Skeletal muscle satellite cell (primary cell): Measurements from ENCODE around the gene CAMK2N2. TPM values are rescaled to one million over a fixed set of nuclear protein-coding genes. Genes with fewer than 3 reads are reported as not detected.

Experiments
- H3K27me3 ChIP-seq: 2 replicates; pipeline ENCODE4 v1.7.0; 2013; ENCODE audit warnings: low read length; ENCODE audit not compliant: control insufficient read depth, insufficient read depth
- H3K36me3 ChIP-seq: 2 replicates; pipeline ENCODE4 v1.7.0; 2013; ENCODE audit warnings: mild to moderate bottlenecking, control low read depth, low read length; ENCODE audit not compliant: insufficient read depth
- H3K4me1 ChIP-seq: 2 replicates; pipeline ENCODE4 v1.7.0; 2013; ENCODE audit warnings: low read length; ENCODE audit not compliant: control insufficient read depth, insufficient read depth
- H3K4me2 ChIP-seq: 2 replicates; pipeline ENCODE4 v1.7.0; 2013; ENCODE audit warnings: mild to moderate bottlenecking, low read length
- H3K4me3 ChIP-seq: 2 replicates; pipeline ENCODE4 v1.7.0; 2013; ENCODE audit warnings: low read length
- H3K9ac ChIP-seq: 2 replicates; pipeline ENCODE4 v1.7.0; 2013; ENCODE audit warnings: mild to moderate bottlenecking, low read depth, low read length, moderate library complexity
- H3K9me3 ChIP-seq: replicated peaks from 2 replicates; pipeline ENCODE4 v1.7.0; 2013; ENCODE audit warnings: mild to moderate bottlenecking, control low read depth, low read length
- small RNA-seq: library from RNA; depleted of rRNA; stranded (forward); fragments of <200 nt; gene quantifications from one replicate; pipeline ENCODE3, GENCODE V24; 2012

Gene CAMK2N2

DNA sequence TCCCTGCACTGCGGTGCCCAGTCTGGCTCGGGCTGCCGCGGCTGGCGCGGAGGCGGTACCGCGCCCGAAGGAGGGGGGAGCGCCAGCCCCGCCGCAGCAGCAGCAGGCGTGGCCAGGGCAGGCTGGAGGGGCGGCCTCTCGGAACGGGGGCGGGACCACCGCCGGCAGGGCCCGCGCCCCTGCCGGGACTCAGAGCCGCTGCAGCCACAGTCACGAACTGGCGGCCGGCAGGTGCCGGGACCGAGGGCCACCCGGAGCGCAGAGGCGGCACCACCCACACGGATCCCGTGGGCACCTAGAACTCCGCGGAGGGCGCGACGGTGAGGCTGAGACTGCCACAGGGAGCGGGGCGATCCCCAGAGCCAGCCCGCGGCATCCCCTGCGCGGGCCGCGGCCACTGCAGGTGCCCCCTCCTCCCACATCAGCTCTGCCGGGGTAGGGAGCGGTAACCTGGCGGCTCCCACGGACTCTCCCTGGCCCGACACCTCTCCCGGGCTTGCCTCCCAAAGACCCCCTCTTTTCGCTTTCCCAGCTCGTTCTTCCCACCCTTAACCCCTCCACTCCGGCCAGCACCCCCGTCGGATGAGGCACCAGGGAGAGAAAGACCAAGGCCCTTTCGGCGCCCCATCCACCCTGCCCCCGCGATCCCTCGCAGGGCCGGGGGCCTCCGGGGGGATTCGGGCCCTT is 31.8 kb downstream of the CAMK2N2 start, which contains the start of gene VWA5B2:
Gene VWA5B2 (plus strand): TSS at position 192 of the 687 bp plus-strand sequence. CDS start 944 bp downstream, outside the sequence.
- H3K9me3 ChIP-seq, result no peaks in the 10 kb centered on the region
- H3K27me3 ChIP-seq, result peaks cover 68% of the 10 kb centered on the region
- H3K4me2 ChIP-seq, result peak within 1 kb of the TSS; percentile 86
- peak within 1 kb of the TSS; percentile 65 for H3K4me3 ChIP-seq
- peaks cover 19% of the 10 kb centered on the region for H3K4me1 ChIP-seq
- no peaks in the 10 kb centered on the region for H3K36me3 ChIP-seq
- H3K9ac ChIP-seq, result no peak within 1 kb of the TSS

DNA sequence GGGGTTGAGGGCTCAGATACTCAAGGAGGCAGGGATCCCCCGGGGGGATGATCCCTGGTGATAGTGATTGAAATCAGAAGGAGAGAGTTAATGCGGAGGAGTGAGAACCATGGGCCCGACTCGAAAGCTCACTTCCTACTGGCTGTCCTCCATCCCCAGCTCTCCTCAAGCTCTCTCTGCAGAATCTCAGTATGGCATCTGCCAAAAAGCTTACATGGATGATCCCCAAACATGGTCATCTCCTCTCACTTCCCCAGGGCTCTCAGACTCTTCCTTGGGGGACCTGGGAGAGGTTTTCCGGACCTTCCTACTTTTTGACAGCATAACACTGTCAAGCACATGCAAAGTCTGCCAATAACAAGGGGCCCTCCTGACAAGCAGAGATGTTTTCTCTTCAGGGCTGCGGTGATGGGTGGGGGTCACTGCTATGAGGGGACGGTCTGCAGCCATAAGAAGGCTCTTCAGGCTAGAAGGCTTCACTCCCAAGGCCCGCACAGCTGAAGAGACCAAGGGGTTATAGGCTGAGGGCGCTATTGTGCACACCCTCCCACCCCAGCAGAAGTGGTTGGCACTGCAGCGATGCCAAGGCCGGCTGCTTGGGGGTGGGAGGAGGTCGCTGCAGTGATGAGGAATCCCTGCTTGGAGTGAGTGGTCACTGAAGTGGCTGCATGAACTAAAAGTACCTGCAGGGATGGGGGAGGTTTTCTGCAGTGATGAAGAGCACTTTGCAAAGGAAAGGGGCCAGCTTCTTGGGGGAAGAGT is 32.8 kb downstream of the CAMK2N2 start:
- Histone ChIP-seq H3K4me2 (no peak overlapping the region), H3K4me3 (no peak overlapping the region), H3K4me1 (peaks cover 11% of the 10 kb centered on the region), H3K9me3 (no peaks in the 10 kb centered on the region), H3K27me3 (peaks cover 76% of the 10 kb centered on the region), H3K36me3 (no peaks in the 10 kb centered on the region), H3K9ac (no peak overlapping the region)

- Histone ChIP-seq H3K36me3 (no peaks in the 10 kb centered on the region), H3K4me2 (no peak overlapping the region), H3K9me3 (no peaks in the 10 kb centered on the region), H3K4me3 (no peak overlapping the region), H3K27me3 (peaks cover 70% of the 10 kb centered on the region), H3K4me1 (peaks cover 11% of the 10 kb centered on the region), H3K9ac (no peak overlapping the region)
These were observed 33.8 kb downstream of the CAMK2N2 start for GRCh38 chr3:184227481-184227935.

DNA sequence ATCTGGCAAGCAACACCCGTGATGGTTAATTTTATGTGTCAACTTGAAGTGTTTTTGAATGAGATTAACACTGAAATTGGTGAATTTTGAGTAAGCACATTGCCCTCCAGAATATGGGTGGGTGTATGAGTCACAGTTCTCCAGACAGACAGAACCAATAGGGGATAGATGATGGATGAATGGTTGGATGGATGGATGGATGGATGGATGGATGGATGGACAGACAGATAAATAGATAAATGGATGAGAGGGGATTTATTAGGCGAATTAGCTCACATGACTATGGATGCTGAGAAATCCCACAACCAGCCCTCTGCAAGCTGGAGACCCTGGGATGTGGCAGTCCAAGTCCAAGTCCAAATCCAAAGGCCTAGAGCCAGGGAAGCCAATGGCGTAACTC is 37.4 kb downstream of the CAMK2N2 start:
- peaks cover 37% of the 10 kb centered on the region for H3K27me3 ChIP-seq
- no peak overlapping the region for H3K4me2 ChIP-seq
- no peak overlapping the region for H3K4me3 ChIP-seq
- H3K9me3 ChIP-seq, result no peaks in the 10 kb centered on the region
- H3K4me1 ChIP-seq, result peaks cover 2% of the 10 kb centered on the region
- H3K9ac ChIP-seq, result no peak overlapping the region
- no peaks in the 10 kb centered on the region for H3K36me3 ChIP-seq

- H3K9ac ChIP-seq, result no peak overlapping the region
- no peaks in the 10 kb centered on the region for H3K9me3 ChIP-seq
- H3K4me1 ChIP-seq, result no peaks in the 10 kb centered on the region
- H3K36me3 ChIP-seq, result no peaks in the 10 kb centered on the region
- H3K4me3 ChIP-seq, result no peak overlapping the region
- H3K27me3 ChIP-seq, result peaks cover 32% of the 10 kb centered on the region
- no peak overlapping the region for H3K4me2 ChIP-seq
These were observed 38.8 kb downstream of the CAMK2N2 start for GRCh38 chr3:184222521-184222920.

GRCh38 chr3:184218814-184219213 is 42.5 kb downstream of the CAMK2N2 start:
- no peaks in the 10 kb centered on the region for H3K9me3 ChIP-seq
- H3K4me2 ChIP-seq, result no peak overlapping the region
- H3K4me3 ChIP-seq, result no peak overlapping the region
- H3K4me1 ChIP-seq, result no peaks in the 10 kb centered on the region
- no peak overlapping the region for H3K9ac ChIP-seq
- peaks cover 28% of the 10 kb centered on the region for H3K27me3 ChIP-seq
- H3K36me3 ChIP-seq, result no peaks in the 10 kb centered on the region

GRCh38 chr3:184211718-184212117 is 49.6 kb downstream of the CAMK2N2 start:
- H3K4me1 ChIP-seq, result no peaks in the 10 kb centered on the region
- peaks cover 30% of the 10 kb centered on the region for H3K27me3 ChIP-seq
- H3K9ac ChIP-seq, result no peak overlapping the region
- H3K4me3 ChIP-seq, result no peak overlapping the region
- H3K4me2 ChIP-seq, result no peak overlapping the region
- no peaks in the 10 kb centered on the region for H3K9me3 ChIP-seq
- no peaks in the 10 kb centered on the region for H3K36me3 ChIP-seq

- H3K27me3 ChIP-seq, result peaks cover 34% of the 10 kb centered on the region
- H3K4me1 ChIP-seq, result no peaks in the 10 kb centered on the region
- no peak overlapping the region for H3K4me2 ChIP-seq
- H3K36me3 ChIP-seq, result no peaks in the 10 kb centered on the region
- H3K9me3 ChIP-seq, result no peaks in the 10 kb centered on the region
- no peak overlapping the region for H3K4me3 ChIP-seq
- no peak overlapping the region for H3K9ac ChIP-seq
These were observed 50.1 kb downstream of the CAMK2N2 start for GRCh38 chr3:184211297-184211696.

Small RNA genes lying within 50 kb of the gene (small RNA-seq; reads per million reads assigned to genes)
- not detected for gene MIR1224
